Spleen (tissue), 7 donors: ENCODE results near the gene RFFL.
"Not testable (repeated sequence)": the region's sequence is repeated elsewhere in the genome, so short reads cannot be mapped to it uniquely, and the experiment has no call there.

Experiments
- CTCF ChIP-seq, 11 experiments: fragments of 200-600 bp in 7 of 11; fragments of 450-650 bp in 4 of 11; sonication (generic) in 4 of 11; IDR thresholded peaks in 8 of 11; conservative IDR thresholded peaks in 3 of 11; 1 replicate in 7 of 11; 2 replicates in 4 of 11; pipeline versions ENCODE4 v1.4.0 to v1.8.0; 2016 to 2021; ENCODE audit warnings: antibody characterized with exemption in 11 of 11, inconsistent platforms in 4 of 11, mild to moderate bottlenecking in 1 of 11
- POLR2A ChIP-seq, 3 donors: fragments of 450-650 bp; IDR thresholded peaks; one replicate each; pipeline ENCODE4 v1.5.1; 2017; ENCODE audit warnings: antibody characterized with exemption in 3 of 3, mild to moderate bottlenecking in 1 of 3
- POLR2AphosphoS5 ChIP-seq, 3 donors: sonication (generic); formaldehyde crosslinking; IDR thresholded peaks; one replicate each; pipeline ENCODE4 v1.5.1; 2017; ENCODE audit warnings: antibody characterized with exemption in 3 of 3
- donor health status: DM: no; HTN: no; CAD: no; lungs with moderate emphysema.
- donor health status: DM: no; HTN: no; CAD: no.
- donor health status: DM: no; HTN: no; CAD: no.

- not testable (repeated sequence) for TF ChIP-seq CTCF (IDR thresholded peaks at IDR 0.05 in 8 of 11, conservative IDR thresholded peaks at IDR 0.05 in 3 of 11); POLR2AphosphoS5 (IDR thresholded peaks at IDR 0.05); POLR2A (IDR thresholded peaks at IDR 0.05)
These were observed 47.3 kb upstream of the RFFL start for GRCh38 chr17:35110791-35111190.
